ENCODE results near the gene ELN. TPM values are rescaled to one million over a fixed set of nuclear protein-coding genes. Genes with fewer than 3 reads are reported as not detected.

Gene ELN
- total RNA-seq, 2 donors from 2014 or later, result 1,484 to 3,836 TPM

DNA sequence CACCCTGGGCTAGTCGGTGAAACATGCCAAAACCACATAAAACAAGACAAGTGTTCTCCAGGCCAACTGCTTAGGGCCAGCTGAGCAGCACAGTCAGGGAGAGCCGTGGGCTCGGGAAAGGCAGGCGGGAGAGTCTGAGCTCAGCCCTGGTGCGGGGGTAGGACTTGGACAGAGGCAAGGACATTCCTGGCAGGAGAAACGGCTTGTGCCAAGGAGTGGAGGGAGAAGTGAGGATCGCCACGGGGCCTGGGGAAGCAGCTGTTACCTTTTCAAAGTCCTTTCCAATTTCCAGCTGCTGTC, 4.2 kb downstream of the ELN start:
- peak overlapping the region; percentile 82 for H3K4me3 ChIP-seq
- DNase-seq (ENCODE audit: low spot score), result no peak
- ATAC-seq (ENCODE audit: insufficient number of reproducible peaks, low FRiP score, low read depth), result no peak

GRCh38 chr7:74032624-74033371, 4.8 kb downstream of the ELN start:
- Histone ChIP-seq H3K27me3 (replicated peaks; ENCODE audit: insufficient read depth) (no peaks in the 10 kb centered on the region), H3K4me1 (ENCODE audit: control insufficient read depth in 1 of 2, low read depth in 2 of 2) (peaks cover 25 to 61% of the 10 kb centered on the region in 2 donors), H3K27ac (peak overlapping the region; percentile 94 to 95), H3K36me3 (peaks cover 61% of the 10 kb centered on the region), H3K9me3 (no peaks in the 10 kb centered on the region), H3K4me3 (peak overlapping the region; percentile 82)
- DNase-seq (ENCODE audit: low spot score) (no peak), ATAC-seq (ENCODE audit: insufficient number of reproducible peaks, low FRiP score, low read depth) (no peak)
- TF ChIP-seq CTCF (IDR thresholded peaks at IDR 0.05), result no peak

More for the DNA sequence above, 4.2 kb downstream of the ELN start:
- H3K27me3 ChIP-seq (replicated peaks; ENCODE audit: insufficient read depth), result no peaks in the 10 kb centered on the region
- peaks cover 54% of the 10 kb centered on the region for H3K36me3 ChIP-seq
- H3K27ac ChIP-seq, result peak overlapping the region; percentile 94 to 95
- TF ChIP-seq CTCF (IDR thresholded peaks at IDR 0.05), result no peak
- no peaks in the 10 kb centered on the region for H3K9me3 ChIP-seq
- peaks cover 28 to 59% of the 10 kb centered on the region in 2 donors for H3K4me1 ChIP-seq (ENCODE audit: control insufficient read depth in 1 of 2, low read depth in 2 of 2)

- Histone ChIP-seq H3K27ac (peak overlapping the region; percentile 94 to 95), H3K36me3 (peaks cover 69% of the 10 kb centered on the region), H3K4me3 (peak overlapping the region; percentile 82), H3K27me3 (replicated peaks; ENCODE audit: insufficient read depth) (no peaks in the 10 kb centered on the region), H3K9me3 (no peaks in the 10 kb centered on the region), H3K4me1 (ENCODE audit: control insufficient read depth in 1 of 2, low read depth in 2 of 2) (peaks cover 27 to 69% of the 10 kb centered on the region in 2 donors)
- DNase-seq (ENCODE audit: low spot score), result no peak
- ATAC-seq (ENCODE audit: insufficient number of reproducible peaks, low FRiP score, low read depth), result peak; percentile 75
- TF ChIP-seq CTCF (IDR thresholded peaks at IDR 0.05), result no peak
Measured at GRCh38 chr7:74033372-74034311, 5.7 kb downstream of the ELN start.

DNA sequence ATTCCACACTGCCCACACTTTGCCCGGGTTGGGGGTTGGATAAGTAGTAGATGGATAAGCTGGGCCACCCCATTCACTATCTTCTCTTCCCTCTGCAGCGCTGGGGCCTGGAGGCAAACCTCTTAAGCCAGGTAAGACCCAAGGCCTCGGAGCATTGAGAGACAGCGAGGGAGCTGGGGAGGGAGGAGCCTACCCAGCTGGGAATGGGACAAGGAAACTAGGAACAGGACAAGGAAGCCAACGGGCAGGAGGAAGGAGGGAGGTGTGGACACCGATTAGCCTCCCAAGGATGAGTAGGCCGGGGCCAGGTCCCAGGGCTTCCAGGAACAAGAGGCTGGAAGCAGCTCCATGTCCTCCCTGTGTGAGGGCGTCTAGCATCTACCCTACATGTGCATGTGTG, 9.6 kb downstream of the ELN start:
- no peak for ATAC-seq (ENCODE audit: insufficient number of reproducible peaks, low FRiP score, low read depth)
- no peaks in the 10 kb centered on the region for H3K27me3 ChIP-seq (replicated peaks; ENCODE audit: insufficient read depth)
- H3K27ac ChIP-seq, result peak overlapping the region; percentile 94 to 95
- H3K4me1 ChIP-seq (ENCODE audit: control insufficient read depth in 1 of 2, low read depth in 2 of 2), result peaks cover 24 to 99% of the 10 kb centered on the region in 2 donors
- DNase-seq (ENCODE audit: low spot score), result no peak
- no peak for TF ChIP-seq CTCF (IDR thresholded peaks at IDR 0.05)
- H3K36me3 ChIP-seq, result peaks cover 92% of the 10 kb centered on the region
- H3K4me3 ChIP-seq, result no peak overlapping the region
- no peaks in the 10 kb centered on the region for H3K9me3 ChIP-seq

All from thoracic aorta (tissue), 2 donors.